ENCODE data around the gene KCNQ1. TPM values are rescaled to one million over a fixed set of nuclear protein-coding genes. Genes with fewer than 3 reads are reported as not detected.

KCNQ1 gene
- polyA plus RNA-seq, 1 donor from 2014 or later, result not detected

- no peaks in the 10 kb centered on the region for H3K9me2 ChIP-seq (ENCODE audit: insufficient read depth, low read length)
- H3K9ac ChIP-seq (ENCODE audit: low read length), result no peak overlapping the region
- H3K4me2 ChIP-seq (ENCODE audit: low read length), result no peak overlapping the region
- H3K27ac ChIP-seq (ENCODE audit: low read length), result no peak overlapping the region
- no peaks in the 10 kb centered on the region for H3K79me2 ChIP-seq (replicated peaks; ENCODE audit: insufficient read depth, low read length)
- H3K36me3 ChIP-seq (ENCODE audit: insufficient read depth, low read length), result no peaks in the 10 kb centered on the region
- no peaks in the 10 kb centered on the region for H3F3A ChIP-seq (ENCODE audit: insufficient read depth, low read length, poor library complexity, severe bottlenecking)
- no peaks in the 10 kb centered on the region for H3K9me3 ChIP-seq (ENCODE audit: low read length)
- no peak overlapping the region for H2AFZ ChIP-seq (ENCODE audit: low read depth, low read length)
- TF ChIP-seq CTCF (IDR thresholded peaks at IDR 0.05; ENCODE audit: poor library complexity, severe bottlenecking) (no peak), SMC3 (conservative IDR thresholded peaks at IDR 0.05; ENCODE audit: poor library complexity) (no peak), POLR2AphosphoS5 (IDR thresholded peaks at IDR 0.05) (no peak), TAF1 (IDR thresholded peaks at IDR 0.05; ENCODE audit: low read depth) (no peak), EZH2 (IDR thresholded peaks at IDR 0.05; ENCODE audit: borderline replicate concordance, insufficient read depth, low read length, poor library complexity, severe bottlenecking) (no peak), REST (IDR thresholded peaks at IDR 0.05; ENCODE audit: borderline replicate concordance) (no peak), EP300 (conservative IDR thresholded peaks at IDR 0.05; ENCODE audit: poor library complexity, severe bottlenecking) (no peak), RAD21 (conservative IDR thresholded peaks at IDR 0.05) (no peak), MXI1 (conservative IDR thresholded peaks at IDR 0.05; ENCODE audit: poor library complexity, severe bottlenecking) (no peak)
- no peaks in the 10 kb centered on the region for H4K20me1 ChIP-seq (ENCODE audit: insufficient read depth)
- no peak overlapping the region for H3K4me3 ChIP-seq (ENCODE audit: low read length)
- H3K27me3 ChIP-seq (ENCODE audit: insufficient read depth, low read depth, low read length), result no peaks in the 10 kb centered on the region
Observed at GRCh38 chr11:2539371-2540222, 94.8 kb downstream of the KCNQ1 start.

GRCh38 chr11:2540223-2540991 lies 95.6 kb downstream of the KCNQ1 start:
- no peak overlapping the region for H2AFZ ChIP-seq (ENCODE audit: low read depth, low read length)
- no peaks in the 10 kb centered on the region for H3F3A ChIP-seq (ENCODE audit: insufficient read depth, low read length, poor library complexity, severe bottlenecking)
- H3K4me3 ChIP-seq (ENCODE audit: low read length), result no peak overlapping the region
- H3K9me3 ChIP-seq (ENCODE audit: low read length), result no peaks in the 10 kb centered on the region
- H3K27me3 ChIP-seq (ENCODE audit: insufficient read depth, low read depth, low read length), result no peaks in the 10 kb centered on the region
- no peaks in the 10 kb centered on the region for H3K79me2 ChIP-seq (replicated peaks; ENCODE audit: insufficient read depth, low read length)
- H3K27ac ChIP-seq (ENCODE audit: low read length), result no peak overlapping the region
- H3K36me3 ChIP-seq (ENCODE audit: insufficient read depth, low read length), result no peaks in the 10 kb centered on the region
- no peaks in the 10 kb centered on the region for H3K9me2 ChIP-seq (ENCODE audit: insufficient read depth, low read length)
- no peak overlapping the region for H3K4me2 ChIP-seq (ENCODE audit: low read length)
- no peaks in the 10 kb centered on the region for H4K20me1 ChIP-seq (ENCODE audit: insufficient read depth)
- no peak overlapping the region for H3K9ac ChIP-seq (ENCODE audit: low read length)
- no peak for TF ChIP-seq EZH2 (IDR thresholded peaks at IDR 0.05; ENCODE audit: borderline replicate concordance, insufficient read depth, low read length, poor library complexity, severe bottlenecking)
- TF ChIP-seq SMC3 (conservative IDR thresholded peaks at IDR 0.05; ENCODE audit: poor library complexity), result no peak
- no peak for TF ChIP-seq TAF1 (IDR thresholded peaks at IDR 0.05; ENCODE audit: low read depth)
- TF ChIP-seq EP300 (conservative IDR thresholded peaks at IDR 0.05; ENCODE audit: poor library complexity, severe bottlenecking), result no peak
- no peak for TF ChIP-seq CTCF (IDR thresholded peaks at IDR 0.05; ENCODE audit: poor library complexity, severe bottlenecking)
- TF ChIP-seq POLR2AphosphoS5 (IDR thresholded peaks at IDR 0.05), result no peak
- no peak for TF ChIP-seq REST (IDR thresholded peaks at IDR 0.05; ENCODE audit: borderline replicate concordance)
- no peak for TF ChIP-seq MXI1 (conservative IDR thresholded peaks at IDR 0.05; ENCODE audit: poor library complexity, severe bottlenecking)
- no peak for TF ChIP-seq RAD21 (conservative IDR thresholded peaks at IDR 0.05)

All from neural cell (in vitro differentiated cells).